Testis (tissue), 3 donors: ENCODE results near the gene SLC26A8. TPM values are rescaled to one million over a fixed set of nuclear protein-coding genes. Genes with fewer than 3 reads are reported as not detected.

Experiments used
- DNase-seq: peaks from one replicate; pipeline ENCODE4 v3.0.0-alpha.2; 2019
- H3K27ac ChIP-seq, 2 donors: fragments of 200-600 bp; sonication (generic); one replicate each; pipeline ENCODE4 v1.5.1; 2019
- H3K27me3 ChIP-seq: fragments of 200-600 bp; sonication (generic); one replicate; pipeline ENCODE4 v1.5.1; 2019
- H3K36me3 ChIP-seq: fragments of 200-600 bp; sonication (generic); one replicate; pipeline ENCODE4 v1.5.1; 2017; ENCODE audit warnings: low read depth; ENCODE audit errors: missing control alignments
- H3K4me1 ChIP-seq: fragments of 200-600 bp; sonication (generic); one replicate; pipeline ENCODE4 v1.5.1; 2019
- H3K4me3 ChIP-seq, 2 donors: fragments of 200-600 bp; sonication (generic); one replicate each; pipeline ENCODE4 v1.5.1; 2017 to 2019
- H3K9me3 ChIP-seq: fragments of 200-600 bp; sonication (generic); one replicate; pipeline ENCODE4 v1.5.1; 2017
- CTCF ChIP-seq, 3 experiments: fragments of 450-650 bp in 2 of 3; fragments of 200-600 bp in 1 of 3; sonication (generic) in 1 of 3; IDR thresholded peaks; one replicate each; pipeline ENCODE4 v1.5.1; 2016 to 2019; ENCODE audit warnings: antibody characterized with exemption in 3 of 3, mild to moderate bottlenecking in 2 of 3, moderate library complexity in 1 of 3
- POLR2A ChIP-seq: fragments of 450-650 bp; IDR thresholded peaks from one replicate; pipeline ENCODE4 v1.6.1; 2017; ENCODE audit warnings: antibody characterized with exemption, mild to moderate bottlenecking, moderate library complexity
- WGBS, 2 donors: methylation state at CpG; one replicate each; pipeline ENCODE4 v1.1.5; 2018; 5-methylcytosine and 5-hydroxymethylcytosine counted together
- intact Hi-C: fragments of 100-400 bp; cut with DNase I; formaldehyde crosslinking; loops from one replicate; pipeline ENCODE4 v1.15.1; 2023; ENCODE audit warnings: low total_unique reads
- polyA plus RNA-seq: library from polyadenylated mRNA; stranded (reverse); fragments of 350-450 nt; fragmentation: Illumina TruSeq; extraction: RNeasy Lipid Tissue Mini Kit (QIAGEN cat#74804); gene quantifications from one replicate; pipeline ENCODE4 v1.2.3, GENCODE V29; 2014; ENCODE audit warnings: low read depth, low replicate concordance; ENCODE audit not compliant: insufficient read depth
- total RNA-seq, 2 donors: library from RNA; depleted of rRNA; stranded (reverse); fragments of >200 nt; gene quantifications; one replicate each; pipeline ENCODE4 v1.2.3, GENCODE V29; 2016

The SLC26A8 gene
- total and polyA plus RNA-seq, 3 donors from 2014 or later = 52.0 to 160 (median 66.9) TPM

GRCh38 chr6:35907750-35908149, 116.7 kb downstream of the SLC26A8 start:
- WGBS, 2 donors = 89 to 91% methylated on average over 6 of the region's 6 CpGs
- no peak overlapping the region for H3K4me3 ChIP-seq
- H3K4me1 ChIP-seq = no peaks in the 10 kb centered on the region
- intact Hi-C loops = no loop called here
- no peak for DNase-seq
- TF ChIP-seq CTCF (IDR thresholded peaks at IDR 0.05) (no peak), POLR2A (no peak)
- no peaks in the 10 kb centered on the region for H3K36me3 ChIP-seq
- no peaks in the 10 kb centered on the region for H3K27me3 ChIP-seq
- H3K27ac ChIP-seq = no peak overlapping the region
- no peaks in the 10 kb centered on the region for H3K9me3 ChIP-seq

GRCh38 chr6:35906499-35906846, 118.0 kb downstream of the SLC26A8 start:
- 67 to 69% methylated on average over 2 of the region's 2 CpGs for WGBS, 2 donors
- Histone ChIP-seq H3K4me3 (no peak overlapping the region), H3K36me3 (no peaks in the 10 kb centered on the region), H3K27me3 (no peaks in the 10 kb centered on the region), H3K4me1 (no peaks in the 10 kb centered on the region), H3K9me3 (no peaks in the 10 kb centered on the region), H3K27ac (no peak overlapping the region)
- intact Hi-C loops = no loop called here
- TF ChIP-seq POLR2A (no peak), CTCF (IDR thresholded peaks at IDR 0.05) (no peak)
- DNase-seq = no peak

GRCh38 chr6:35905841-35906498, 118.5 kb downstream of the SLC26A8 start:
- Histone ChIP-seq H3K27ac (no peak overlapping the region), H3K27me3 (no peaks in the 10 kb centered on the region), H3K4me1 (no peaks in the 10 kb centered on the region), H3K36me3 (no peaks in the 10 kb centered on the region), H3K9me3 (no peaks in the 10 kb centered on the region), H3K4me3 (no peak overlapping the region)
- WGBS, 2 donors = 71 to 80% methylated on average over 8 of the region's 8 CpGs
- no peak for DNase-seq
- TF ChIP-seq POLR2A = no peak
- no peak for TF ChIP-seq CTCF (IDR thresholded peaks at IDR 0.05)
- intact Hi-C loops = no loop called here

- no peak for DNase-seq
- WGBS, 2 donors = 79 to 84% methylated on average over 2 of the region's 2 CpGs
- intact Hi-C loops = no loop called here
- H3K36me3 ChIP-seq = no peaks in the 10 kb centered on the region
- H3K4me3 ChIP-seq = no peak overlapping the region
- H3K27ac ChIP-seq = no peak overlapping the region
- H3K4me1 ChIP-seq = no peaks in the 10 kb centered on the region
- TF ChIP-seq POLR2A = no peak
- TF ChIP-seq CTCF (IDR thresholded peaks at IDR 0.05) = no peak
- no peaks in the 10 kb centered on the region for H3K9me3 ChIP-seq
- no peaks in the 10 kb centered on the region for H3K27me3 ChIP-seq
These were observed 119.2 kb downstream of the SLC26A8 start for GRCh38 chr6:35905141-35905785.

DNA sequence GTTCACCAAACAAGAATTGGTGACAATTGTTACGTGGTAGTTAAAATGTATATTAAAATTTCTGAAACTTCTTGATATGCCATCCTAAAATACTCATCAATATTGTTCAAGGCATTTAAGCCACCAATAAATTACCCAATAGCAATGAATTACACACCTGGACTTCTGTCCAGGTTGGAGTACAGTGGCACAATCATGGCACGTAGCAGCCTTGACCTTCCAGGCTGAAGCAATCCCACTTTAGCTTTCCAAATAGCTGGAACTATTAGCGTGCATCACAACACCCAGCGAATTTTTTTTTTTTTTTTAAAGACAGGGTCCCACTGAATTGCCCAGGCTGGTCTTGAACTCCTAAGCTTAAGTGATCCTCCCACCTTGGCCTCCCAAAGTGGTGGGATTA, 120.8 kb downstream of the SLC26A8 start:
- no peaks in the 10 kb centered on the region for H3K27me3 ChIP-seq
- TF ChIP-seq CTCF (IDR thresholded peaks at IDR 0.05) = no peak
- TF ChIP-seq POLR2A = no peak
- no peaks in the 10 kb centered on the region for H3K9me3 ChIP-seq
- DNase-seq = no peak
- H3K4me1 ChIP-seq = no peaks in the 10 kb centered on the region
- WGBS, 2 donors = 89 to 97% methylated on average over 4 of the region's 4 CpGs
- intact Hi-C loops = no loop called here
- no peak overlapping the region for H3K27ac ChIP-seq
- H3K36me3 ChIP-seq = no peaks in the 10 kb centered on the region
- no peak overlapping the region for H3K4me3 ChIP-seq
